NK-92 treated with Interleukin-12 subunit alpha and Interleukin-12 subunit beta, amount 100 ng/mL, for 24 hours (cell line): ENCODE results near the gene CCPG1.

Experiments
- DNase-seq: peaks from one replicate; lab custom pipeline; 2025; lab: John Stamatoyannopoulos, UW

Gene CCPG1

GRCh38 chr15:55381595-55381994 lies 26.6 kb downstream of the CCPG1 start:
- no peak for DNase-seq

DNA sequence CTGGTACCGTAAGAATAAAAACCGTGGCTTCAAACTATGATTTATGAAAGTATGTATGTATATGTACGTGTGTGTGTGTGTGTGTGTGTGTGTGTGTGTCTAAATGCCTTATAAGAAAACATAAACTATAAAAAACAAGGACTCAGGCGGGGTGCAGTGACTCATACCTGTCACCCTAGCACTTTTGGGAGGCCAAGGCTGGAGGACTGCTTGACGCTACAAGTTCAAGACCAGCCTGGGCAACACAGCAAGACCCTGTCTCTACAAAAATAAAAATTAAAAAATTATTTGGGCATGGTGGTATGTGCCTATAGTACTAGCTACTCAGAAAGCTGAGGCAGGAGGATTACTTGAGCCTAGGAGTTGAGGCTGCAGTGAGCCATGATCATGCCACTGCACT lies 29.1 kb downstream of the CCPG1 start:
- DNase-seq: no peak

GRCh38 chr15:55372701-55373440 lies 35.3 kb downstream of the CCPG1 start:
- DNase-seq: no peak

GRCh38 chr15:55366981-55367380 lies 41.2 kb downstream of the CCPG1 start:
- DNase-seq: no peak

DNA sequence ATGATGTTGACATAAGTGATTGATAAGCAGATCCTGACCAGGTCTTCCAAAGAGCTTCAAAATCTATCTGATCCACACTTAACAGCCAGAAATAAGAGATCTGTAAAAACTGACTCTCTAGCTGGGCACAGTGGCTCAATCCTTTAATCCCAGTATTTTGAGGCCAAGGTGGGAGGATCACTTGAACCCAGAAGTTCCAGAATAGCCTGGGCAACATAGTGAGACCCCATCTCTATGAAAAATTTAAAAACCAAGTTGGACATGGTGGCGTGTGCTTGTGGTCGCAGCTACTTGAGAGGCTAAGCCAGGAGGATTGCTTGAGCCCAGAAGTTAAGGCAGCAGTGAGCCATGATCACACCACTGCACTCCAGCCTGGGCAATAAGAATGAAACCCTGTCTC lies 45.5 kb downstream of the CCPG1 start:
- no peak for DNase-seq

DNA sequence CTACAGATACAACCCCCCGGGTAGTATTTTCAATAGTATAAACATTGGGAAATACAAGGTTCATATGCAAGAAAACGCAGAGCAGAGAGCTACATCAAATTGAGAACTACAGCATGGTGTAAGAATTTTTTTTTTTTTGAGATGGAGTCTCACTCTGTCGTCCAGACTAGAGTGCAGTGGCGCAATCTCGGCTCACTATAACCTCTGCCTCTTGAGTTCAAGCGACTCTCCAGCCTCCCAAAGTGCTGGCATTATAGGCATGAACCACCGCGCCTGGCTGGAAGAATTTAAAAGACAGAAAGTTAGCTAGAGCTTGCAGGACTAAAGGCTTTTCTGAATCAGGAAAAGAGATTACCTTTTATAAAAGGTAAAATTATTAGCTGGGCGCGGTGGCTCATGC lies 47.1 kb downstream of the CCPG1 start:
- no peak for DNase-seq

GRCh38 chr15:55360256-55360655 lies 47.9 kb downstream of the CCPG1 start:
- no peak for DNase-seq

GRCh38 chr15:55358471-55358870 lies 49.7 kb downstream of the CCPG1 start:
- DNase-seq: no peak

GRCh38 chr15:55357774-55358173 lies 50.4 kb downstream of the CCPG1 start:
- no peak for DNase-seq

- no peak for DNase-seq
These were observed 51.1 kb downstream of the CCPG1 start for GRCh38 chr15:55356985-55357585.

- DNase-seq: no peak
These were observed 55.1 kb downstream of the CCPG1 start for GRCh38 chr15:55353025-55353424.

DNA sequence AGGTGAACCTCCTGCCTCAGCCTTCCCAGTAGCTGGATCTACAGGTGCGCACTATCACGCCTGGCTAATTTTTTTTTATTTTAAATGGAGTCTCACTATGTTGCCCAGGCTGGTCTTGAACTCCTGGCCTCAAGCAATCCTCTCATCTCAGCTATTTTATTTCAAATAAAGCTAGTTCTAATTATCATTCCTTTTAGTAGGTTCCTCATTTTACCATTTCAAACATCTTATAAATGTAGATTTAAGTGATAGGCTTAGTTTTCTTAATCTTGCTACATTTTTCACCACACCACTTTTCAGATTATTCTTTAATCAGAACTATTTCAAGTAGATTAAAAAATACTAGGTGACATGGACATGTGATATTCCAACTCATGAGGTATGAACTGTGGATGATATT lies 58.9 kb downstream of the CCPG1 start:
- DNase-seq: no peak

DNA sequence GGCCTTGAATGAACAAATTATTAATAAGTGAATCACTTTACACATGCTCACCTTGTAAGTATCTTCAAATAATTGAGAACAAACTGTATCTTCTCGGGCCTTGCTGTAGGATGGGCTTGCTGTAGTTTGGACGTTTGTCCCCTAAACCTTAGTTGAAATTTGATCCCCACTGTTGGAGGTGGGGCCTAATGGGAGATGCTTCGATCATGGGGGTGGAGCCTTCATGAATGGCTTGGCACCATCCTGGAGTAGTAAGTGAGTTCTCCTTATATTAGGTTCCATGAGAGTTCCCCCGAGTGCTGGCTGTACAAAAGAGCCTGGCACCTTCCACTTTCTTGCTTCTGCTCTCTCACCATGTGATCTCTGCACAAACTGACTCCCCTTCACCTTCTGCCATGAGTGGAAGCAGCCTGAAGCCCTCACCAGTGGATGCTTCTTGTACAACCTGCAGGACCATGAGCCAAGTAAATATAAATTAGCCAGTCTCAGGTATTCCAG lies 59.8 kb downstream of the CCPG1 start:
- no peak for DNase-seq

DNA sequence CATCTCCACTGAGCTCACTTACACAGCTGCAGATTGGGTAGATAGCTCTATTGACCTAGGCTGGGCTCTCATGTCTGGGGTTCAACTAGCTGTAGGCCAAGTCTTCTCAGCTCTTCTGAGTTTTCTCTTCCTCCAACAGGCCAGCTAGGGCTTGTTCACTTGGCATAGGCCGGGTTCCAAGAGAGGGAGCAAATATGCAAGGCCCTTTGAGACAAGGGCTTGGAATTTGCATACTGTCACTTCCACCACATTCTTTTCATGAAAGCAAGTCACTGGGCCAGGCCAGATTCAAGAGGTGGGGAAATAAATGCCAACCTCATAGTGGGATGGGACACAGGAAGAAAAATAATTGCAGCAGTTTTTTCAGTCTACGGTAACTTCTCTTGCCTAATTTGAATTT lies 64.0 kb downstream of the CCPG1 start:
- no peak for DNase-seq

DNA sequence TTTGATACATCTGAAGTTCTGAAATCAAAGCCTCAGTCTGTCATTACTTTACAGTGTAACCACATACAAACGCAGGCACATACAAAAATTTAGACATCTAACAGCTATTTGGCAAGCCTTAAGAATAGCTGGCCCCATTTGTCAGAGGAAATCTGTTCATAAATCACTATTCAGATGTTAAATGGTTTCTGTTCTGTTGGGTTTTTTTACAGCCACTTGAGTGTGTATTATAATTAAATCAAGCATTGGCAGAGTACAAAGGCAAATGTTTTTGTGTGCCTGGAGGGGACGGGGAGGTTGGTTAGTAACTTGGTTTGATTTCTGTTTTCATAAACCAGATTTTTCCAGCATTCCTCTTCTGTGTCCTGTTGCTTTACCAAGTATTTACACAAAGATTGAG lies 65.0 kb downstream of the CCPG1 start:
- DNase-seq: no peak

DNA sequence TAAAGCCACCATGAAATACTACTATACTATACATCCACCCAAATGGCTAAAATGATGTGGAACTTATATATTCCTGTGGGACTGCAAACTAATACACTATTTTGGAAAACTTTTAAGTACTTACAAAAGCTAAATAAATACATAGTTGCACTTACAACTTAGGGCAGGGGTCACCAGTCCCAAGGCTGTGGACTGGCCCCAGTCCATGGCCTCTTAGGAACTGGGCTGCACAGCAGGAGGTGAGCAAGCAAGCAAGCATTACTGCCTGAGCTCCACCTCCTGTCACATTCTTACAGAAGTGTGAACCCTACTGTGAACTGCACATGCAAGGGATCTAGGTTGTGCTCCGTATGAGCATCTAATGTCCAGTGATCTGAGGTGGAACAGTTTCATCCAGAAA lies 71.0 kb downstream of the CCPG1 start:
- DNase-seq: no peak

- DNase-seq: no peak
These were observed 73.2 kb downstream of the CCPG1 start for GRCh38 chr15:55334997-55335396.

DNA sequence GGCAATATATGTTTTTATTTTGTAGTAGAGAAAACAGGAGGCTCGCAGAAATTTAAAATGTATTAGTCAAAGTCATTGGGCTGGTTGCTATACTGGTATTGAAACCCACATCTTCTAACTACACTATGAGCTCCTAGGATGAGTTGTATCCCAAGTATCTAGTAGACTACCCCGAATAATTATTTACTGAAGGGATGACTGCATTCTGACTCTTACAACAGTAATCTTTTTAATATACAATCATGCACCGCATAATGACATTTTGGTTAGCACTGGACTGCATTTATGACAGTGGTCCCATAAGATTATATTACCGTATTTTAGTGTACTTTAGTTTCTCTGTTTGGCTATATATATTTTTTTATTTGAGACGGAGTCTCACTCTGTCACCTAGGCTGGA lies 73.8 kb downstream of the CCPG1 start:
- DNase-seq: no peak

GRCh38 chr15:55327387-55327786 lies 80.8 kb downstream of the CCPG1 start:
- no peak for DNase-seq

- DNase-seq: no peak
These were observed 85.7 kb downstream of the CCPG1 start for GRCh38 chr15:55322467-55322866.

- no peak for DNase-seq
These were observed 87.2 kb downstream of the CCPG1 start for GRCh38 chr15:55320963-55321362.

- DNase-seq: no peak
These were observed 88.0 kb downstream of the CCPG1 start for GRCh38 chr15:55320238-55320550.

DNA sequence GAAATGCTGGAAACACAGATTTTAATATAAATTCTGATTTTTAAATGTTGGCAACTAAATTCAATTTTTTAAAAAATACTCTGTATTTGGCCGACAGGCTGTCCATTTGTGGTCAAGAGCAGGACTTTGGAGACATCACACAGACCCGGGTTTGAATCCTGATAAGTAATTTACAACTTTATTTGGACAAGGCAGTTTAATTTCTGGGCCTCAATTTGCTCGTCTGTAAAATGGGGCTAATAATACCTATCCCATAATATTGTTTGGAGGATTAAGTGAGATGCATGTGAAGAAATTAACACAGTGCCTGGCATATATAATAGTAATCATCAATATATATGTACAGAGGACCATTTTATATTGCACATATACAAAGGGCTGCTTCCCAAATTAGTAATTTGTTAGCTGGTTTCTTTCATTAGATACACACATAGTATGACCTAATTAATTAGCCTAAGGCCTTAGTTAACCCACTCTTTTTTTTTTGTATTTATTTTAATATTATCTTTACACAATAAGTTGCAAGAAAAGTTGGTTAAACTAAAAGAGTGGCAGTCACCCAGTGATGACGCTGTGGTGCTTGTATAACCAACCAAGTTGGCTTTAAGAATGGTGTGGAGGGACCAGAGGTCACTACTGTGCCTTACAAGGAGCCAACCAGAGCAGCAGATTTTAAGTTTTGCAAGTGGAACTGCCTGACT lies 88.5 kb downstream of the CCPG1 start:
- DNase-seq: no peak
